HepG2 (cell line): Measurements from ENCODE around the gene GRAMD1B. TPM values are rescaled to one million over a fixed set of nuclear protein-coding genes. Genes with fewer than 3 reads are reported as not detected.

Experiments used
- ATAC-seq: fragments of 200-7000 bp; cut with Tn5 transposase; 3 replicates; pipeline ENCODE4 v1.9.1; 2020; ENCODE audit warnings: mild to moderate bottlenecking, moderate library complexity
- BruUV-seq: library from RNA; stranded (reverse); fragments of 400-500 nt; replicated peaks from 2 replicates; lab custom pipeline; 2021; lab: Mats Ljungman, UMichigan
- CTCF ChIA-PET: fragments of 300-600 bp; formaldehyde crosslinking; extraction: SDS; loops from one replicate; lab custom pipeline; 2021; ENCODE audit warnings: low total read pairs, inconsistent platforms, low intra/inter-chr PET ratio; lab: Yijun Ruan, JAX
- POLR2A ChIA-PET: fragments of 350-600 bp; sonication (Branson Sonifier 250); formaldehyde crosslinking; loops from one replicate; lab custom pipeline; 2020; ENCODE audit warnings: antibody characterized with exemption, inconsistent platforms; lab: Yijun Ruan, JAX
- DNase-seq: peaks from one replicate; pipeline ENCODE4 v3.0.0-alpha.2; 2015; ENCODE audit warnings: low spot score
- FAIRE-seq: peaks from 3 replicates; lab custom pipeline; 2011; peaks lifted over from hg19 to GRCh38; lab: Jason Lieb, UNC
- H2AFZ ChIP-seq: one replicate; pipeline ENCODE4 v1.6.1; 2011; ENCODE audit warnings: low read length, inconsistent platforms
- H3K27ac ChIP-seq: fragments of 300-600 bp; 3 replicates; pipeline ENCODE4 v1.8.0; 2011; ENCODE audit warnings: mixed run types, mild to moderate bottlenecking, mixed read lengths, low read length, inconsistent platforms; ENCODE audit not compliant: insufficient read depth; ENCODE audit errors: extremely low read length
- H3K27me3 ChIP-seq, 2 experiments: fragments of 200-600 bp in 1 of 2; 2 replicates in 1 of 2; 3 replicates in 1 of 2; pipeline versions ENCODE4 v1.6.0 to v1.8.0; 2011; ENCODE audit warnings: low read length in 2 of 2, mild to moderate bottlenecking in 2 of 2, moderate library complexity in 2 of 2, inconsistent platforms in 1 of 2; ENCODE audit not compliant: insufficient read depth in 2 of 2, control insufficient read depth in 1 of 2
- H3K36me3 ChIP-seq, 2 experiments: fragments of 200-600 bp in 1 of 2; replicated peaks in 1 of 2; 2 replicates in 1 of 2; 3 replicates in 1 of 2; pipeline versions ENCODE4 v1.5.1 to v1.8.0; 2011; ENCODE audit warnings: low read length in 2 of 2, inconsistent platforms in 1 of 2; ENCODE audit not compliant: insufficient read depth in 2 of 2, control insufficient read depth in 1 of 2
- H3K4me1 ChIP-seq: 2 replicates; pipeline ENCODE4 v1.5.1; 2012; ENCODE audit warnings: low read length, inconsistent platforms; ENCODE audit not compliant: insufficient read depth
- H3K4me2 ChIP-seq: 2 replicates; pipeline ENCODE4 v1.6.0; 2011; ENCODE audit warnings: low read depth, low read length, inconsistent platforms
- H3K4me3 ChIP-seq, 3 experiments: fragments of 200-600 bp in 1 of 3; sonication (generic), shearing (Covaris generic) in 1 of 3; replicated peaks in 1 of 3; 2 replicates each; pipeline ENCODE4 v1.5.1; 2011 to 2016; ENCODE audit warnings: low read length in 3 of 3, inconsistent platforms in 2 of 3, low read depth in 2 of 3, mild to moderate bottlenecking in 2 of 3, control low read depth in 1 of 3, mixed read lengths in 1 of 3; ENCODE audit not compliant: insufficient read depth in 1 of 3
- H3K79me2 ChIP-seq: one replicate; pipeline ENCODE4 v1.6.1; 2011; ENCODE audit warnings: low read length, inconsistent platforms; ENCODE audit not compliant: insufficient read depth
- H3K9ac ChIP-seq: 2 replicates; pipeline ENCODE4 v1.6.0; 2011; ENCODE audit warnings: mild to moderate bottlenecking, low read depth, low read length, inconsistent platforms; ENCODE audit not compliant: insufficient read depth
- H3K9me3 ChIP-seq: 2 replicates; pipeline ENCODE4 v1.5.1; 2012; ENCODE audit warnings: mild to moderate bottlenecking, low read length
- H4K20me1 ChIP-seq: 2 replicates; pipeline ENCODE4 v1.6.0; 2011; ENCODE audit warnings: inconsistent platforms, mild to moderate bottlenecking, low read length, moderate library complexity; ENCODE audit not compliant: insufficient read depth
- CTCF ChIP-seq: sonication (generic); formaldehyde crosslinking; IDR thresholded peaks from 2 replicates; pipeline ENCODE4 v1.5.0; 2020; ENCODE audit warnings: mild to moderate bottlenecking, missing genetic modification reagents, moderate library complexity
- KLF12 ChIP-seq: sonication (generic); formaldehyde crosslinking; IDR thresholded peaks from 2 replicates; pipeline ENCODE4 v1.4.0; 2020; ENCODE audit warnings: missing genetic modification reagents, borderline replicate concordance
- NBN ChIP-seq: fragments of 450-650 bp; conservative IDR thresholded peaks from 2 replicates; pipeline ENCODE4 v1.6.1; 2017
- NFYB ChIP-seq: sonication (generic); formaldehyde crosslinking; IDR thresholded peaks from 2 replicates; pipeline ENCODE4 v1.4.0; 2020; ENCODE audit warnings: missing genetic modification reagents
- RAD51 ChIP-seq: fragments of 450-650 bp; IDR thresholded peaks from 2 replicates; pipeline ENCODE4 v1.6.1; 2016; ENCODE audit warnings: borderline replicate concordance
- TEF ChIP-seq: sonication (generic); formaldehyde crosslinking; IDR thresholded peaks from 2 replicates; pipeline ENCODE4 v1.5.0; 2020; ENCODE audit warnings: missing genetic modification reagents
- TFDP1 ChIP-seq: IDR thresholded peaks from 2 replicates; pipeline ENCODE4 v1.6.1; 2016; ENCODE audit warnings: missing compliant biosample characterization, missing genetic modification reagents, borderline replicate concordance
- TFDP2 ChIP-seq: sonication (generic); formaldehyde crosslinking; IDR thresholded peaks from 2 replicates; pipeline ENCODE4 v1.4.0; 2020; ENCODE audit warnings: missing genetic modification reagents
- ZNF414 ChIP-seq: sonication (generic); formaldehyde crosslinking; IDR thresholded peaks from 2 replicates; pipeline ENCODE4 v1.5.0; 2020; ENCODE audit warnings: missing genetic modification reagents
- ZNF451 ChIP-seq: sonication (generic); formaldehyde crosslinking; IDR thresholded peaks from 2 replicates; pipeline ENCODE4 v1.5.0; 2020; ENCODE audit warnings: mild to moderate bottlenecking, missing genetic modification reagents
- ZNF670 ChIP-seq: sonication (generic); formaldehyde crosslinking; IDR thresholded peaks from 2 replicates; pipeline ENCODE4 v1.8.0; 2022; ENCODE audit warnings: mild to moderate bottlenecking, missing genetic modification reagents, borderline replicate concordance
- WGBS: methylation state at CpG from one replicate; pipeline ENCODE4 v1.1.6; 2017; ENCODE audit warnings: low lambda C conversion rate; 5-methylcytosine and 5-hydroxymethylcytosine counted together
- in situ Hi-C: cut with HindIII; loops from 2 replicates; pipeline ENCODE4 v1.10.0; 2017; ENCODE audit warnings: low pct_unique_long_range_greater_than_20kb; ENCODE audit not compliant: extremely low pct_ligation_motif_present
- intact Hi-C: fragments of 100-400 bp; cut with micrococcal nuclease; formaldehyde crosslinking; loops from one replicate; pipeline ENCODE4 v1.10.0; 2022; ENCODE audit not compliant: unreplicated experiment
- polyA plus RNA-seq, 8 experiments: library from polyadenylated mRNA; depleted of rRNA in 3 of 8; stranded (reverse) in 7 of 8; unstranded in 1 of 8; fragments of >200 nt; fragmentation: Illumina TruSeq in 4 of 8; extraction: Trizol in 4 of 8; gene quantifications; 2 replicates each; pipeline versions ENCODE4 v1.2.1 to v1.2.3, GENCODE V29; 2011 to 2016; ENCODE audit warnings: low read depth in 4 of 8, missing spikeins in 1 of 8, mixed read lengths in 1 of 8; ENCODE audit not compliant: insufficient read depth in 1 of 8
- total RNA-seq, 5 experiments: library from RNA; depleted of rRNA; stranded (reverse); fragments of >200 nt; fragmentation: Illumina TruSeq; extraction: Trizol; gene quantifications; 2 replicates each; pipeline ENCODE4 v1.2.3, GENCODE V29; 2016; ENCODE audit warnings: low read depth in 1 of 5

The GRAMD1B gene
- total and polyA plus RNA-seq, 2 of the 13 experiments (the other 11 are each of a cell fraction or from before 2014, with no cell fraction given), result 0.12 TPM; not detected in 1

GRCh38 chr11:123580557-123581275, 150.6 kb downstream of the GRAMD1B start (continued):
- TF ChIP-seq TFDP2 (CRISPR knock-in tag) (0 out of 2 replicates have a peak, but pooled peaks have one; percentile 36), CTCF (CRISPR knock-in tag) (peak; percentile 89), TFDP1 (CRISPR knock-in tag) (peak; percentile 67; the same call in 1 of the 2 replicates), ZNF451 (CRISPR knock-in tag) (0 out of 2 replicates have a peak, but pooled peaks have one; percentile 51)

- WGBS, result 53% methylated on average over 14 of the region's 22 CpGs
- intact Hi-C loops, result loop anchor here (10.0 kb wide), 1 partner anchor 63 kb away; no protein-coding TSS in a partner anchor
- no TSS peak for BruUV-seq
- no peak overlapping the region for H3K9ac ChIP-seq
- H3K4me2 ChIP-seq, result no peak overlapping the region
- no peaks in the 10 kb centered on the region for H3K79me2 ChIP-seq
- peaks cover 1 to 16% of the 10 kb centered on the region in 2 experiments; a peak in 4 of 5 replicates for H3K27me3 ChIP-seq
- POLR2A ChIA-PET, result no interaction called here
- FAIRE-seq (no peak), DNase-seq (no peak), ATAC-seq (no peak)
- in situ Hi-C loops, result no loop called here
- H3K4me1 ChIP-seq, result no peaks in the 10 kb centered on the region
- H3K4me3 ChIP-seq, result no peak overlapping the region
- CTCF ChIA-PET, result interaction anchor here (1.7 kb wide), 1 partner anchor 125 kb away, joined by 9 read pairs; no protein-coding TSS in a partner anchor
- no peaks in the 10 kb centered on the region for H3K36me3 ChIP-seq
- no peaks in the 10 kb centered on the region for H4K20me1 ChIP-seq
- no peak overlapping the region for H2AFZ ChIP-seq
- H3K27ac ChIP-seq, result no peak overlapping the region
- no peaks in the 10 kb centered on the region for H3K9me3 ChIP-seq
- TF ChIP-seq NBN (no peak), NFYB (no peak), TEF (CRISPR knock-in tag) (no peak), ZNF670 (CRISPR knock-in tag) (no peak), KLF12 (CRISPR knock-in tag) (no peak), ZNF414 (CRISPR knock-in tag) (no peak), RAD51 (no peak)
These were observed 151.8 kb downstream of the GRAMD1B start for GRCh38 chr11:123581651-123582399.
